Brain microvascular endothelial cell (primary cell): ENCODE results near the gene DOK3.

Experiments used
- DNase-seq: peaks from one replicate; pipeline ENCODE4 v3.0.0-alpha.2; 2020
- H3K27ac ChIP-seq: fragments of 250-450 bp; sonication (Bioruptor Pico); 2 replicates; pipeline ENCODE4 v1.5.1; 2020; ENCODE audit warnings: mild to moderate bottlenecking, moderate library complexity
- H3K27me3 ChIP-seq: fragments of 250-450 bp; sonication (Bioruptor Pico); replicated peaks from 2 replicates; pipeline ENCODE4 v1.5.1; 2020; ENCODE audit warnings: mild to moderate bottlenecking
- H3K36me3 ChIP-seq: fragments of 250-450 bp; sonication (Bioruptor Pico); replicated peaks from 2 replicates; pipeline ENCODE4 v1.5.1; 2020; ENCODE audit warnings: mild to moderate bottlenecking
- H3K4me3 ChIP-seq: 2 replicates; pipeline ENCODE4 v1.5.1; 2011; ENCODE audit warnings: low read depth, mild to moderate bottlenecking, control low read depth, low read length, moderate library complexity
- CTCF ChIP-seq: IDR thresholded peaks from 2 replicates; pipeline ENCODE4 v1.5.1; 2011; ENCODE audit warnings: low read depth, mild to moderate bottlenecking, moderate library complexity, low read length, control low read depth, inconsistent platforms; ENCODE audit errors: missing control alignments
- in situ Hi-C: cut with HindIII; loops from 2 replicates; pipeline ENCODE4 v1.10.0; 2017; ENCODE audit warnings: low sequenced_read_pairs, low pct_ligation_motif_present

The DOK3 gene

GRCh38 chr5:177509381-177509951 is at the start of gene DOK3:
TSS of gene DOK3 (minus strand) at chr5:177509826. CDS start at chr5:177509540, 286 bp downstream.
- no peak within 1 kb of the TSS for H3K27ac ChIP-seq
- H3K4me3 ChIP-seq: no peak within 1 kb of the TSS
- in situ Hi-C loops: no loop called here

GRCh38 chr5:177557796-177558195 is 48.2 kb upstream of the DOK3 start:
- no peak for DNase-seq
- no peak for TF ChIP-seq CTCF
- in situ Hi-C loops: no loop called here
- Histone ChIP-seq H3K27me3 (no peaks in the 10 kb centered on the region), H3K36me3 (no peaks in the 10 kb centered on the region), H3K27ac (no peak overlapping the region), H3K4me3 (no peak overlapping the region)

More at GRCh38 chr5:177509381-177509951, at the start of gene DOK3:
- Histone ChIP-seq H3K27me3 (no peaks in the 10 kb centered on the region), H3K36me3 (peaks cover 38% of the 10 kb centered on the region)
- TF ChIP-seq CTCF: no peak
- no peak for DNase-seq

GRCh38 chr5:177557041-177557647 is 47.5 kb upstream of the DOK3 start:
- no peak overlapping the region for H3K4me3 ChIP-seq
- in situ Hi-C loops: no loop called here
- TF ChIP-seq CTCF: no peak
- no peak for DNase-seq
- no peaks in the 10 kb centered on the region for H3K27me3 ChIP-seq
- no peak overlapping the region for H3K27ac ChIP-seq
- H3K36me3 ChIP-seq: no peaks in the 10 kb centered on the region

- TF ChIP-seq CTCF: no peak
- Histone ChIP-seq H3K27ac (no peak overlapping the region), H3K36me3 (peaks cover 3% of the 10 kb centered on the region), H3K27me3 (no peaks in the 10 kb centered on the region), H3K4me3 (no peak overlapping the region)
- DNase-seq: no peak
- in situ Hi-C loops: no loop called here
These were observed 46.0 kb upstream of the DOK3 start for GRCh38 chr5:177555665-177556064.

- no peak for TF ChIP-seq CTCF
- Histone ChIP-seq H3K27me3 (no peaks in the 10 kb centered on the region), H3K27ac (no peak overlapping the region), H3K4me3 (no peak overlapping the region), H3K36me3 (peaks cover 3% of the 10 kb centered on the region)
- in situ Hi-C loops: no loop called here
- no peak for DNase-seq
These were observed 45.6 kb upstream of the DOK3 start for GRCh38 chr5:177555228-177555627.
